ENCODE results near the gene TMEM109.

DNA sequence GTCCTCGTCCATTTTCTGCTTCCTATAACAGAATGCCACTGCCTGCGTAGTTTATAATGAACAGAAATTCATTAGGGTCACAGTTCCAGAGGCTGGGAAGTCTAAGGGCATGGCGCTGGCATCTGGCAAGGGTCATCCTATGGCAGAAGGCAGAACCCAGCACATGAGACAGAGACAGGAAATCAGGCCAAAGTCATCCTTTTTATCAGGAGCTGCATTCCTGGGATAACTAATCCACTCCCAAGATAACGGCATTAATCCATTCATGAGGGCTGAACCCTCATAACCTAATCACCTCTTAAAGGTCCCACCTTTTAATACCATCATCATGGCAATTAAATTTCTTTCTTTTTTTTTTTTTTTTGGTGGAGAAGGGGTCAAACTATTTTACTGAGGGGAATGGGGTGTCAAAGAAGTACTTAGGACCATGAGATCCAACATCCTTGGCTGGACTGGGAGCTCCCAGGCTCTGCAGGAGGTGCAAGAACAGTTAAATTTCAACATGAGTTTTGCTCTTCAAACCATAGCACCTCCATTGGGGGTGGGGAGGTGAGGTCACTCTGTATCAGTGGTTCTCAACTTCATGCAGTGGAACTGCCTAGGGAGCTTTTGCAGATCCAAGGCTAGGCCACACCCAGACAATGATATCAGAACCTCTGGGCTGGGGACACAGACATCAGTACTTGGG lies 4.4 kb downstream of the TMEM109 start:
- TF ChIP-seq CTCF (IDR thresholded peaks at IDR 0.05; ENCODE audit: low read depth, low read length) (no peak), EZH2phosphoT487 (IDR thresholded peaks at IDR 0.05; ENCODE audit: low read depth) (no peak)

Measured in OCI-LY3 (cell line).